Measurements from ENCODE around the gene TCAP. TPM values are rescaled to one million over a fixed set of nuclear protein-coding genes. Genes with fewer than 3 reads are reported as not detected.

TCAP gene
- total RNA-seq, 1 donor from 2014 or later = 0.98 TPM

DNA sequence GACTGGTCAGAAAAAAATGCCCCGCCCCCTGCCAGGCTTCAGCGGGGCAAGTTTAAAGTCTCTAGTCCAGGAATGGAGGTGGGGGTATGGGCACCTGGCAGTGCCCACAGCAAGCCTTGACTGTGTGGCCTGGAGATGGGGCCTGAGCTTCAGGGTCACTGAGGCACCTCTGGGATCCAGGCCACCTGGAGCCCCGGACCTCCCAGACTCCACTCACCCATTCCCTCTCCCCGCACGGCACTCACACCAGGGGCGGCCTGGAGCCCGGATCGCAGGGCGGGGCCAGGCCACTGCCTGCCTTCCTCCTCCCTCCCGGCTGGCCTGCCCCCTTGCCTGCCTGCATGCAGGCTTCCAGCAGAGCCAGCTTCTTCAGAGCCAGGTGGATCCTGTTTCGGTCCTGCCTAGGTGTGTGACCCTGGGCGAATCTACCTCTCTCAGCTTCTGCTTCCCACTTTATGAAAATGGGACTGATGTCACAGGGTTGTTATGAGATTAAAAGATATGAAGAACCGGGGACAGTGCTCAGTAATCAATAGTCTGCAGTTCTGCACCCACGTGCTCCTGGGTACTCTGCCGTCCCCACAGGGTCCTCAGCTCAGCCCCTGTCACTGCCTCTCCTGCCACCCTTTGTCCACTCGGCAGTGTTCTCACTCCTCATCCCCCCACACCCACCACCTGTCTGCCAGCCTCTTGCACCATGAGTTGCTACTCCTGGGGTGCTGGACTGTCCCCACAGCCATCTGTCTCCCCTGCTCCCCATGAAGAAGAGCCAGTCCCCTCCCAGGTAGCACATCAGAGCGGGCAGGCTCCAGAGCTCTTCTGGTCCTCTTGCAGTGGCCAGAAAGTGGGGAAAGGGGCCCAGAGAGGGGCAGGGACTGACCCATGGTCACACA lies 1.2 kb upstream of the TCAP start:
- Histone ChIP-seq H3K79me2 (ENCODE audit: insufficient read depth, low read length) (no peaks in the 10 kb centered on the region), H3K36me3 (ENCODE audit: insufficient read depth, low read length) (no peaks in the 10 kb centered on the region), H3K9me3 (ENCODE audit: insufficient read depth, low read depth, low read length) (no peaks in the 10 kb centered on the region), H3K4me1 (ENCODE audit: insufficient read depth, low read length) (peaks cover 5% of the 10 kb centered on the region), H3K9ac (ENCODE audit: low read length) (no peak overlapping the region), H3K27ac (ENCODE audit: low read depth, low read length) (no peak overlapping the region), H3K27me3 (ENCODE audit: insufficient read depth, low read length) (peaks cover 18% of the 10 kb centered on the region), H3K4me3 (ENCODE audit: insufficient read depth, low read depth, low read length) (no peak overlapping the region), H2AFZ (ENCODE audit: low read depth, low read length) (no peak overlapping the region), H4K20me1 (ENCODE audit: insufficient read depth, low read length) (peaks cover 17% of the 10 kb centered on the region), H3K4me2 (ENCODE audit: low read length) (no peak overlapping the region)
- Mint-ChIP-seq H3K27me3 (ENCODE audit: low read depth, unreplicated experiment) (peaks cover 10% of the 10 kb centered on the region), H3K36me3 (ENCODE audit: low read depth, unreplicated experiment) (peaks cover 5% of the 10 kb centered on the region), H3K4me1 (ENCODE audit: low read depth, unreplicated experiment) (peaks cover 7% of the 10 kb centered on the region), H3K9me3 (ENCODE audit: unreplicated experiment) (no peaks in the 10 kb centered on the region), H3K27ac (ENCODE audit: unreplicated experiment) (no peak overlapping the region), H3K4me3 (ENCODE audit: unreplicated experiment) (no peak overlapping the region)
- FAIRE-seq (no peak), DNase-seq (ENCODE audit: low read depth) (no peak)
- TF ChIP-seq CTCF (IDR thresholded peaks at IDR 0.05; ENCODE audit: insufficient read depth, low read depth, low read length) (no peak), EZH2 (IDR thresholded peaks at IDR 0.05; ENCODE audit: insufficient read depth, low read length) (no peak)

- Mint-ChIP-seq H3K9me3 (ENCODE audit: unreplicated experiment) (no peaks in the 10 kb centered on the region), H3K4me3 (ENCODE audit: unreplicated experiment) (no peak overlapping the region), H3K27ac (ENCODE audit: unreplicated experiment) (peak overlapping the region; percentile 77), H3K4me1 (ENCODE audit: low read depth, unreplicated experiment) (peaks cover 7% of the 10 kb centered on the region), H3K27me3 (ENCODE audit: low read depth, unreplicated experiment) (peaks cover 21% of the 10 kb centered on the region), H3K36me3 (ENCODE audit: low read depth, unreplicated experiment) (peaks cover 5% of the 10 kb centered on the region)
- Histone ChIP-seq H3K36me3 (ENCODE audit: insufficient read depth, low read length) (no peaks in the 10 kb centered on the region), H3K79me2 (ENCODE audit: insufficient read depth, low read length) (no peaks in the 10 kb centered on the region), H3K27ac (ENCODE audit: low read depth, low read length) (no peak overlapping the region), H4K20me1 (ENCODE audit: insufficient read depth, low read length) (peaks cover 17% of the 10 kb centered on the region), H3K4me2 (ENCODE audit: low read length) (no peak overlapping the region), H3K9ac (ENCODE audit: low read length) (no peak overlapping the region), H3K27me3 (ENCODE audit: insufficient read depth, low read length) (peaks cover 21% of the 10 kb centered on the region), H2AFZ (ENCODE audit: low read depth, low read length) (no peak overlapping the region), H3K4me1 (ENCODE audit: insufficient read depth, low read length) (peaks cover 5% of the 10 kb centered on the region), H3K9me3 (ENCODE audit: insufficient read depth, low read depth, low read length) (no peaks in the 10 kb centered on the region), H3K4me3 (ENCODE audit: insufficient read depth, low read depth, low read length) (no peak overlapping the region)
- peak; percentile 25 for TF ChIP-seq EZH2 (IDR thresholded peaks at IDR 0.05; ENCODE audit: insufficient read depth, low read length)
- TF ChIP-seq CTCF (IDR thresholded peaks at IDR 0.05; ENCODE audit: insufficient read depth, low read depth, low read length) = no peak
- FAIRE-seq (no peak), DNase-seq (ENCODE audit: low read depth) (no peak)
Observed at GRCh38 chr17:39665642-39666224, 584 bp downstream of the TCAP start.

Measured in astrocyte (in vitro differentiated cells and primary cell).